Measurements from ENCODE around the gene F2R.

The F2R gene

GRCh38 chr5:76723906-76724305, 8.0 kb downstream of the F2R start:
- TF ChIP-seq CTCF (IDR thresholded peaks at IDR 0.05; ENCODE audit: low read depth, low read length, missing control alignments), result no peak
- DNase-seq (ENCODE audit: low read depth), result no peak
- in situ Hi-C loops (cut with HindIII; ENCODE audit: low sequenced_read_pairs), result no loop called here

GRCh38 chr5:76724871-76725270, 8.9 kb downstream of the F2R start:
- peak; percentile 35 for DNase-seq (ENCODE audit: low read depth)
- no peak for TF ChIP-seq CTCF (IDR thresholded peaks at IDR 0.05; ENCODE audit: low read depth, low read length, missing control alignments)
- H3K4me3 ChIP-seq (ENCODE audit: low read depth, low read length), result no peak overlapping the region
- in situ Hi-C loops (cut with HindIII; ENCODE audit: low sequenced_read_pairs), result no loop called here

More at GRCh38 chr5:76723906-76724305, 8.0 kb downstream of the F2R start:
- H3K4me3 ChIP-seq (ENCODE audit: low read depth, low read length), result no peak overlapping the region

- no peak overlapping the region for H3K4me3 ChIP-seq (ENCODE audit: low read depth, low read length)
- TF ChIP-seq CTCF (IDR thresholded peaks at IDR 0.05; ENCODE audit: low read depth, low read length, missing control alignments), result no peak
- in situ Hi-C loops (cut with HindIII; ENCODE audit: low sequenced_read_pairs), result no loop called here
- DNase-seq (ENCODE audit: low read depth), result no peak
Measured at GRCh38 chr5:76728965-76729364, 13.0 kb downstream of the F2R start.

- no peak for DNase-seq (ENCODE audit: low read depth)
- no peak for TF ChIP-seq CTCF (IDR thresholded peaks at IDR 0.05; ENCODE audit: low read depth, low read length, missing control alignments)
- no peak overlapping the region for H3K4me3 ChIP-seq (ENCODE audit: low read depth, low read length)
- in situ Hi-C loops (cut with HindIII; ENCODE audit: low sequenced_read_pairs), result no loop called here
Measured at GRCh38 chr5:76729373-76730290, 13.7 kb downstream of the F2R start.

GRCh38 chr5:76732405-76733048, 16.6 kb downstream of the F2R start:
- no peak for DNase-seq (ENCODE audit: low read depth)
- no peak for TF ChIP-seq CTCF (IDR thresholded peaks at IDR 0.05; ENCODE audit: low read depth, low read length, missing control alignments)
- no peak overlapping the region for H3K4me3 ChIP-seq (ENCODE audit: low read depth, low read length)
- in situ Hi-C loops (cut with HindIII; ENCODE audit: low sequenced_read_pairs), result no loop called here

GRCh38 chr5:76733049-76733417, 17.1 kb downstream of the F2R start:
- no peak for DNase-seq (ENCODE audit: low read depth)
- H3K4me3 ChIP-seq (ENCODE audit: low read depth, low read length), result no peak overlapping the region
- TF ChIP-seq CTCF (IDR thresholded peaks at IDR 0.05; ENCODE audit: low read depth, low read length, missing control alignments), result no peak
- in situ Hi-C loops (cut with HindIII; ENCODE audit: low sequenced_read_pairs), result no loop called here
